GM21423 (cell line): Measurements from ENCODE around the gene SEC61A1.

Experiments
- ATAC-seq: cut with Tn5 transposase; IDR thresholded peaks from one replicate; pipeline ENCODE4 v1.9.1; 2021; ENCODE audit warnings: mild to moderate bottlenecking, moderate library complexity; ENCODE audit not compliant: unreplicated experiment

The SEC61A1 gene

GRCh38 chr3:128056258-128056657 lies 4.0 kb downstream of the SEC61A1 start:
- ATAC-seq, result no peak

GRCh38 chr3:128060473-128061381 lies 8.5 kb downstream of the SEC61A1 start:
- ATAC-seq, result no peak

DNA sequence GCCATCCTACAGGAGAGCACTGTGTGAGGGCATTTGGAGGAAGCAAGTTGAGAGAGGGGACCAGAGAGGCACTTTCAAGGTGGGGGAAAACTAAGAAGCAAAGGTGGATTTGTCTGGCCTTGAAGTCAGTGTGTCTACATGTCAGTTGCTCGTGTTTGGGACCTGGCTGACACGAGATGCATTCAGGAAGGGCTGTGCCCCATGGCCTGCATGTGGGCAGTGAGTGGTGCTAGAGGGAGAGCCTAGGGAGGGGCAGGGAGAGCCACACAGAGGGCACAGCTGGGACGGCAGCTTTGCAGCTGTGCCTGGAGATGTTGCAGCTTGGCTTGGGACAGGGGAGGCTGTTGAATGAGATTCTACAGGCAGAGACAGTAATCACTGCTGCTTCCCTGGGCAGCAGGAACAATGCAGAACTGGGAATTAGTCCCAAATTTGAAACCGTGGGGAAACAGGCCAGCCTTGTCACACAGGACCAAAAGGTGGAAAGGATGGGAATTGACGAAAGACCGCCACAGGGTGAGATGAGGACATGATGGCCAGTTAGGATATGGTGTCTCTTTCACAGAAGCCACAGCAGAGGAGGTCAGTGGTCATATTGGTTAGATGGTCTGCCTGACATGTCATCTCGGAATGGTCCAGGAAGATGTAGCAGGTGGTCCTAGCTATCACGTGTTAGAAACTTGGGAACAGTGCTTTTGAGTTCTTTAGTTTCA lies 10.0 kb downstream of the SEC61A1 start:
- ATAC-seq, result no peak

DNA sequence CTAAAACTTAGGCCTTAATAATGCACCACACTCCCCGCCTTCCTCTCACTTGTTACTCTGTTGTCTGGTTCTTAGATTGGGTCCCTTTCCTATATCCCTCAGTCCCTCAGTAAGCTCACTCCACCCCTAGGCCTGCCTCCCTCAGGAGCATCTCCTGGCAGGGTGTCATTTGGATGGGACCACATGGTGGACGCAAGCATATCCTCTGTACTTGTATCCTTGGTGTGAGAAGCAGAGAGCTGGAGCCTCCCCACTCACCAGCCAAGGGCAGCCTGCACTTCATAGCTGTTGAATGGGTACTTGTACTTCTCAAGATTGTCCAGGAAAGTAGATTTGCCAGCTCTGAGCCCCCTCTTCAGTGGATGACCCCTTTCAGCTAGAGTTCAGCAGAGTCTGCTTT lies 11.6 kb downstream of the SEC61A1 start:
- no peak for ATAC-seq

DNA sequence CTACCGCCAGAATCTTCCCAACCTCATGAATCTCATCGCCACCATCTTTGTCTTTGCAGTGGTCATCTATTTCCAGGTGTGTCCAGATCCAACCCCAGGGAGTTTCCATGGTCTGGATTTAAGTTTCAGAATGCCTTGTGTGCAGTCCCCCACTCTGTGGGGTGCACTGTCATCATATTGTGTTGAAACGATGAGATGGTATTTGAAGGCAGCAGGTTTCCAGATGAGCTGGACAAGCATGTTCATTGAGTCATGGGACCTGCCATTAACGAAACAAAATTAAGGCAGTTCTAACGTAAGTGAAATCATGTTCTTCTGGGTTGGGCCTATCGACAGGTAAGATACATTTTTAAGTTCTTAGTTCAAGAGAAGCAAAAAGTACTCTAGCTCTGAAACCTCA lies 12.7 kb downstream of the SEC61A1 start:
- no peak for ATAC-seq

GRCh38 chr3:128066114-128066513 lies 13.9 kb downstream of the SEC61A1 start:
- no peak for ATAC-seq

GRCh38 chr3:128066676-128067075 lies 14.4 kb downstream of the SEC61A1 start:
- ATAC-seq, result no peak

DNA sequence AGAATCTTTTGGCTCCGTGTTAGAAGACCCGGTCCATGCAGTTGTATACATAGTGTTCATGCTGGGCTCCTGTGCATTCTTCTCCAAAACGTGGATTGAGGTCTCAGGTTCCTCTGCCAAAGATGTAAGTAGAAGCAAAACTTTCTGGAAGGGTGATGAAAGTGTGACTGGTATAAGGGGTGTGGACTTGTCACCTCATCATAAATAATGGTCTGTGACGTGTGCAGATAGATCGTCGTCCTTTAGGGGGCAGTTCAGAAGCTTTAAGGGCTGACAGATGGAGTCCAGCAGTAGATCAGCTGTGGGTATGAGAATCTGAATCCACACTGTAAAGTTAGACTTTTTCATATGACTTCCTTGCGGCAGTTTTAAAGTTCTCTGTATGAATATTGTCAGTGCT lies 15.3 kb downstream of the SEC61A1 start:
- no peak for ATAC-seq

DNA sequence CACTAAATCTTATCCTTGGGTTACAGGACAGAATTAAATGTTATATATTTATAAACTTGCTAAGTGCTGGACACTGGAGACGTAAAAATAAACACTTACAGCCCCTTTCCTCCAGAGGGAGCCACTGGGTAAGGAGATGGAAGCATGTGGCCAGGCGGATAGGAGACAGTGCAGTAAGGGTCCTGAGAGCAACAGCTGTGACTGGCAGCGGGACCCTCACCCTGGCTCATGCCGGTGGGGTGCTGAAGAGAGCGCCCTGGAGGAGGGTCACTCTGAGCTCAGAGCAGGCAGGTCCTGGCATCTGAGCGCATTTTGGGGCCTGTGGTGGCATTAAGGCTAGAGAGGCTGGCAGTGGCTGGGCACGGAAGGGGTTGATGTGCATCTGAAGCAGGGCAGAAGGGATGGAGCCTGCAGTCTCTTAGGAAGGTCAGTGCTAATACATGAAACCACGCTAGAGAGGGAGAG lies 16.0 kb downstream of the SEC61A1 start:
- no peak for ATAC-seq

DNA sequence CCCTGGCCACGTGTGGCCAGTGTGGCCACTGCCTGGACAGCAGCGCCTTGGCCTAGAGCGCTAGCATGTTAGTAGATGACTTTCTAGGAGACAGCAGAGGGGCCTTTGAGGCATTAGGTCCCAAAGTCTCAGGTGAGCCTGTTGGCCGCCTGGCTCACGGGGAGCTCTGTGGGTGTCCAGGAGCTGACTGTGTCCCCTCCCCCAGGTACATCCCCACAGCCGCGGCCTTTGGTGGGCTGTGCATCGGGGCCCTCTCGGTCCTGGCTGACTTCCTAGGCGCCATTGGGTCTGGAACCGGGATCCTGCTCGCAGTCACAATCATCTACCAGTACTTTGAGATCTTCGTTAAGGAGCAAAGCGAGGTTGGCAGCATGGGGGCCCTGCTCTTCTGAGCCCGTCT lies 17.0 kb downstream of the SEC61A1 start:
- no peak for ATAC-seq

- ATAC-seq, result no peak
These were observed 18.8 kb downstream of the SEC61A1 start for GRCh38 chr3:128070898-128071591.

DNA sequence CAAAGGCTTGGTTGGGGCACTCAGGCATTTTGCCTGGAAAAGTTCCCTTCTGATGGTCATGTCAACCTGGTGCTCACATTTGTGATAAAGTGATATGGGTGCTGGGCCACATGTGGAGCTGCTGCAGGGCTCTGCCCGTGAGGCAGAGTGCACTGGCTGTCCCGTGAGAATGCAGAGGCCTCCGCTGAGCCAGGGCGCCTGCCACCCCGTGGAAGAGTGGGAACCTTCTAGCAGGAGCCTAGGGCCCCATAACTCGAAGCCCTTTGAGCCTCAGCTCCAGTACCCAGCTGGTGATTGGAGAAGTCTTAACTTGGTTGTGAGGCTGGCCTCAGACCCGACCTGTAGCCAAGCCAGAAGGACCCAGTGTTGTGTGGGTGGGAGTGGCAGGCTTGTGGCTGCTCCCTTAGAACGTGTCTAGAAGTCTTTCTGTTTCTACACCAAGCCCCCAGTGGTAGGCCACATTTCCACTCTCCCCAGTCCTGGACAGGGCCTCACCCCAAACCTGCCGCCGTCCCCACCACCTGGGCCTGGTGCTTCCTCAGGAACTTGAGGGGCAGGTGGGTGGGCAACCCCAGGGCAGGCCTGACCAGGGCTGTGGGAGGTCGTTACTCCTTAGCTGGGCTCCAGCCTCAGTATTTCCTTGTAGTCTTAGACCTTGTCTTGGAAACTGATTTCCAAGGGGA lies 19.7 kb downstream of the SEC61A1 start:
- ATAC-seq, result no peak

- no peak for ATAC-seq
These were observed 20.4 kb downstream of the SEC61A1 start for GRCh38 chr3:128072454-128073184.

DNA sequence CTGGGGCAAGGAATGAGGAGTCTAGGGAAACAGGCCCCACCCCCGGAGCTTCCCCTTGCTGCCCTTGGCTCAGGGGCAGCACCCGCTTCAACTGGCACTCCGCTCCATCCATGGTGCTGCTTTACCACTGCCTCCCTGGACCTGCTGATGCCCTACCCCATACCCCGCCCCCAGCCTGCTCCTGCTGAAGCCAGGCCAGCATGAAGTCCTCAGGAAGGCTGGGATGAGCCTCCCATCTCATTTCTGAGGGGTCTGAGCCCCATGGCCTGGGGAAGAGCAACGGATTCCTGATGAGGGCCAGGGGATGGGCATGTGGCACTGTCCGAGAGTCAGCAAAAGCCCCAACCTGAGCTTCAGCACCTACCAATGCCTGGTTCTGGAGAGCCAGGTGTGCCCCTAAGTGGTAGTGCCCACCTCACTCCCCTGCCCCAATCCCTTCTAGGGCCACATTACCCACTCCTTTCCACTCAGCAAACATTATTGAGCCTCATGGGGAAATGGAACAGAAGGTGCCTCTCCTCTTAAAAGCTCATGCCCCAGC lies 21.0 kb downstream of the SEC61A1 start:
- no peak for ATAC-seq

GRCh38 chr3:128073807-128074206 lies 21.6 kb downstream of the SEC61A1 start:
- ATAC-seq, result no peak

DNA sequence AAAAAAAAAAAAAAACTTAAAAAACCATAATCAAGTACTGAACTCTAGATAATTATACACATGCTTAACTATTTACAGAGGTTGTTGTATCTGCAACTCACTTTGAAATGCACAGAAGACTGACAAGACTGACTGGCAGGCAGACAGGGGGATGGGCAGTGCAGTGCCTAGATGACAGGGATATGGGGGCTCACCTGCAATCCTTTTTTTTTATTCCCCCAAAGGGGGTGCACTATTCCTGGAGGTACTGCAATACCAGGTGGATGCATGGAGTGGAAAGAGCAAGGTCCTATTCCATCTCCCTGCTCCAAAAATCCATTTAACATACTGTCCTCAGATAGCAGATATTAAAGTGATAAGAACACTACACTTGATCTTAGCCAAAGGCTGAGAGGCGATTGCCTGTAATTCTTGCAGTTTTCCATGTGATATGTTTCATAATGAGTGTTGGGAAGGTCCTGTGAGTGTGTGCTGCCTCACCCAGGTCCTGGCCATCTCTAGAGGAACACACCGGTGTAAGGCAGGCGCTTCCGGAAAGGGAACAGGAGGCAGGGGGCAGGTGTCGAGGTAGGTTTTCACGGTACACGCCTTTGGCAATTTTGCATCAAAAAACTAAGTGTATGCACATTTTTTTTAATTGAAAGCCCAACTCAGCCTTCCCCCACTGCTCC lies 22.7 kb downstream of the SEC61A1 start:
- no peak for ATAC-seq

- ATAC-seq, result peak; percentile 68
These were observed 23.6 kb downstream of the SEC61A1 start for GRCh38 chr3:128075522-128076482.

DNA sequence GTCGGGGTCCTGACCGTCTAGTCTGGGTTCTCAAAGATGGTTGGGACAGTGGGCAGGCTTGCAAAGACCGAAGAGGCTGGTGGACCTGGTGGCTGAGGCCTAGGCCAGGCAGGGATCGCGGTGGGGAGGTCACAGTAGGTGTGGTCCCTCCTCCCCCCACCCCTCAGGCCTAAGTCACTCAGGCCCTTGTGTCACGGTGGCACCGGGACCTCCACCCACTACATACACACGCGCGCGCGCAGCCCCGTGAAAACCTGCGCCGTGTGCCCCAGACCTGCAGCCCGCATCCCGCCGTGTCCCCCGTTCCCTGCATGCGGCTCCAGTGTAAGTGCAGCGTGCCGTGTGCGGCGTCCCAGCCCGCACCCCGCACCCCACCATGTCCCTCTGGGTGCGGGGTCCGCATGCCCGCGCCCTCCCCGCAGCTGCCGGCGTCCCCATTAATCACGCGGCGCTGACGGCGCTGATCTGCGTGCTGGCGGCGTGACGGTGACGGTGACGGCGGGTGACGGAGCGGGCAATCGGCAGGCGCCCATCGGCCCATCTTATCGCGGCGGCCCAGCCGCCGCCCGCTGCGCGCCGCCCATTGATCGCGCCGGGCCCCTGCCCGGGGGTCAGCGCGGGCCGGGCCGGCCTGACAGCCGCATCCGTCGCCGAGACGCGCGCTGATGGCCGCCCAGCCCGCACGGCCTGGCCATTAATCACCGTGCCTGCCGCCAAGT lies 24.4 kb downstream of the SEC61A1 start:
- no peak for ATAC-seq
